HG02678 (cell line): ENCODE data around the gene CTDP1.

Experiments used
- ATAC-seq: cut with Tn5 transposase; IDR thresholded peaks from one replicate; pipeline ENCODE4 v1.9.1; 2021; ENCODE audit warnings: mild to moderate bottlenecking, moderate library complexity; ENCODE audit not compliant: unreplicated experiment

CTDP1 gene

DNA sequence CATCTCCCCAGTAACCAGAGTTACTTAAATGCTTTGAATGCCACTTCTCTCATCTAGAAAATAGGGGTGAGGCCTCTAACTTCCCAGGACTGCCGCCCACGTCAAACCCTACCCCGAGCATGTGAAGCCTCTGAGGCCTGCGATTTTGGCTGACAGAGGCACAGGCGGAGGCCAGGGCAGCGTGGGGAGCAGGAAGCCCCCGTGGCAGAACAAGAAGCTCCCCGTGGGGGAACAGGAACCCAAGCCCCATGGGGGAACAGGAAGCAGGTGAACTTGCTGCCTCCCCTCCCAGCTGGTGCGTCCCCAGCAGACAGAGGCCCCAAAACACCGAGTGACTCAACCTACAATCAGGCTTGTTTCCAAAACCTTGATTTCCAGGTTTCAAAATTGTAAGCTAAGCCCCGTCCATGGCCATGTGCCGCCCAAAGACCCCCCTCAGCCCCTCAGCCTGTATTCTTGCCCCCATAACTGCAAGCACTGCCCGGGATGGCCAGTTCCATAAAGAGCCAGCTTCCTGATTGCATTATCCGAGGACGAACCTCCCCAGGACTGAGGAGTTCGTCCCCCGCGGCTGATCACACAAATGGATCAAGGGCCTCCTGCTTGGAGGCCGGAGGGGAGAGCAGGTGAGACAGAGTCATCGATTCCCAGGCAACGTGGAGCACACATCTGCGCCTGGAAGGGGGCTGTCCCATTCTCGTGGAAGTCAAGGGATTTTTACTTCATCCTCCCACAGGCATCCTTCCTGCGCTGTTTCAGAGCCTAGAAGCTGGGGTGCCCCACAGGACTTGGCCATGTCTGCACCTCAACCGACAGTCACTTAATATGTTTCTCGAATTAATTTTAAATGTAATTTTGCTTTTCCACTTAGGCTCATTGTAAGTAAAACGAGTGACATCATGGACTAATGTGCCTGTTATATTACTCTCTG lies 36.3 kb upstream of the CTDP1 start:
- ATAC-seq: no peak

DNA sequence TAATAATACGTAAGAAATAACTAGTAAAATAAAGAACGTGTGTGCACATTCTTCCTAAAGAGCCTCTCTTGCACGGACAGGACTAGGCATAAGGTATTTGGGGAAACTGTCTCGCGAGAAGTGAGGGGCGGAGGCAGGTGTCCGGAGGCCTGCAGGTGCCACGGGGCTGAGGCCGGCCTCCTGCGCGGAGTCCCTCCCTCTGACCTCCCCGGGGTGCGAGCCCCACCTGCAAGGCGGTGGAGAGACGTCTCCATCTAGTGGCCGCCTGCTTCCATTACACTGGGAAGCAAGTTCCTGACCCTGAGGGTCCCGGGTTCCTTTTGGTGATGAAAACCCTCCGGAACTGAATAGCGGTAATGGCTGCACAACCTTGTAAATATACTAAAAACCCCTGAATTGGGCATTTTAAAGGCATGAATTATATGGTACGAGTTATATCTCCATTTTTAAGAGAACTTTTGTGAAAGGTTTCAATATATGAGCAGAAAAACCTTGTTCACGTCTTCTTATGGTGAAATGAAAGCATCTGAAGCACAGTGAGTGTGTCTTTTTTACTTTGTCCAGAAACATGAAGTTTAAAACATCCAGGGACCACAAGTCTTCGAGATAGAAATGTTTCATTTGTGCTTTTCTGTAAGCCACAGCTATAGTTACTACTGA lies 35.5 kb upstream of the CTDP1 start:
- peak; percentile 85 for ATAC-seq

DNA sequence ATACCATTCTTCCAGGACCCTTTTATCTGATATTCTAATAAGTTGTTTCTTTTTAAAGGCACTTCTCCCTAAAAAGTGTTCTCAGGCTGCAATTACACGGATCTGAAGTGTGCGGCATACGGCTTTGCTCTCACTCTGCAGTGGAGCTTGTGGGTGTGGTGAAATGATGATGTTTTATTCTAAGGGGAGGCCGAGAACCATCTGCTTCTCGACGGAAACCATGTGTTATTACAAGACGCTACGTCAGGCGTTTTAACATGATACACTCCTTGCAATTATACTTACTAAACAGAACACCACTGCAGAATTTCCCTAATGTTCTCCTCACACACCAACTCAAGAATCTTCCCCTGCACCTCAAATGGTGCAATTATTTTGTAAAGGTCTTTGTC lies 34.9 kb upstream of the CTDP1 start:
- ATAC-seq: no peak

DNA sequence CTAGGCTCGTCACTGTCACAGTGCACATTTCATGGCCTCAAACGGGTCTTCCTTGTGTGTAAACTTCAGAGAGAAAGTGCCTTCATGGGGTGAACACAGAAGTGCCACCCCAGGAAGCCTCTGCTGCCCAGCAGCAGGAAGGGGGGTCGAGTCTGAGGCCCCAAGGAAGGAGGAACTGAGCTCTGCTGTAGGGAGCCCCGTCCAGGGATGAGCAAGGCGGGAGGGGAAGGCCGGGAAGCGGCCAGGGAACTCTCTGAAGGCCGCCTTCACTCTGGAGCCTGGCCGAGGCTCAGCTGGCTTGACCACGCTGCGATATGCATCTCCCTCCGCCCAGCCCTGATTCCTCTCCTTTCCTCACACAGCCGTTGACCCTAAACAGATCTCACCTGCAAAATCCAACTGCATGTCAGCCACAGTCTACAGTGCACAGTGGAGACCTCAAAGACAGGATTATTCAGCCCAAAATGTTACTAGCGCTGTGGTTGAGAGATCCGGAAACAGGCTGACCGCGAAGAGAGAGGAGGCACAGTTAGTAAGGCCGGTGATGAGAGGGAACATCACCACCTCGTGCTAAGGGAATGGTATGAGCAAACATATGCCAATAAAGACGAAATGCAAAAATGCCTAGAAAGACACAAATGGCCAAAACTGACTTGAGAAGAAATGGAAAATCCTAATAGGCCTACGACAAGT lies 34.2 kb upstream of the CTDP1 start:
- ATAC-seq: no peak

DNA sequence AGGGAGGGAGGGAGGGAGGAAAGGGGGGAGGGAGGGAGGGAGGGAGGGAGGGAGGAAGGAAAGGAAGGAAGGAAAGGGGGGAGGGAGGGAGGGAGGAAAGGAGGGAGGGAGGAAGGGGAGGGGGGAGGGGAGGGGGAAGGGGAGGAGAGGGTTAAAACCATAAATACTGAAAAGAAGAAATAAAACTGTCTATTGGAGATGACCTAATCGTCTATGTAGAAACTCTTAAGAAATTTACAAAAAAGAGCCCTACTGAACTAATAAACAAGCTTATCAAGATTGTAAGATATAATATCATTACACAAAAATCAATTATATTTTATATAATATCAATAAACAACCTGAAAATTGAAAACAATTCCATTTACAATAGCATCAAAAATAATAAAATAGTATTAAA lies 32.3 kb upstream of the CTDP1 start:
- no peak for ATAC-seq

DNA sequence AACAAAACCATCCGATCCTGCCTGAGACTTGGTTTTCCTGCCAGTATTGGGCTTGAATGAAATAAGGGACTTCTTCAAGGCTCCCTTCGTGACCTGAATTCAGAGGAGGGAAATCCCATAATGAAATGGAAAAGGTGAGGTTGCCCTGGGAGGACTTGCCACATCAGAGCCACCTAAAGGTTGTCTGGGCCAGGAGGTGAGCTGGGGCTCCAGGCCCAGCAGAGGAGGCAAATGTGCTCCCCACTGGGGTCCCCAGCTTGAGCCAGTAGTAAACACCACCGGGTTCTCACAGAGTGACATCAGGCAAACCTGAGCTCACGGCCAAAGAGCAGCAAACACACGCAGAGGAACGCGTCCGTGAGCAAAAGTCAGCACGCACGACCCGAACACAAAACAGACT lies 28.6 kb upstream of the CTDP1 start:
- ATAC-seq: no peak

DNA sequence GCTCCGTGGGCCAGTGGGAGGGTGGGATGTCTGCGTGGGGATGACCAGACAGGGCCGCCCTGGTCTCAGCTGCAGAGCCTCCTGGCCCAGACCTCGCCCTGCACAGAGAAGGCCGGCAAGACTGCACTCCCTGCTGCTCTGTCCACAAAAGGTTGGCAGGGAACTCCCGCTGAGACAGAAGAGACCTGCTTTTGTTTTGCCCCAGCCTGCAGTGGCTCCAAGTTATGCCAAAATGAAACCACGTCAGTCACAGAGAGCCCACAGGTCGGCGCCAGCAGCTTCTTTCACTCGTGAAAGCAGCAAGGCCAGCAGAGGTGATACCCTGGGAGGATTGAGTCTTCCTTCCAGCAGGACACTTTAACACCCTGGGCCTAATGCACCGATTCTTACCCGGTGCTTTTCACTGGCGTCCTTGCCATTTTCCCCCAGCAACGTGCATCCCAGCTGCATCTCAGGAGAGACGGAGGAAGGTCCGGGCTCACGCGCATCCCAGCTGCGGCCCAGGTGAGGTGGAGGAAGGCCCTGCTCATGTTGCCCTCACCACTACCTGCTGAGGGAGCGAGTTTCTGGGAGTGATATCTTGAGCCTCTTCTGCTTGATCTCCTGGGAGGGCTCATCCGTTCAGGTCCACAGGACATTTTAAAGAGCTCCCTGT lies 22.1 kb upstream of the CTDP1 start:
- ATAC-seq: no peak

DNA sequence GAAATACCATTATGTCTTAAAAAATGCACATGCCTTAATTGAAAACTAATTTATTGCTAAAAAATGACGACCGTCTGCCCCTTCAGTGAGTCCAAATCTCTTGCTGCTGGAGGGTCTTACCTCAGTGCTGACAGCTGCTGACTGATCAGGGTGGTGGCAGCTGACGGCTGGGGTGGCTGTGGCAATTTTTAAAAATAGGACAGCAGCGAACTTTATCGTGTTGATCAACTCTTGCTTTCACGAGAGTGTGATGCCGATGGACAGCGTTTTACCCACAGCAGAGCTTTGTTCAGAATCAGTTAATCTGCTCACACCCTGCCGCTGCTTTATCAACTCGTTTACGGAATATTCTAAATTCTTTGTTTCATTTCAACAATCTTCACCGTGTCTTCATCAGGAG lies 21.2 kb upstream of the CTDP1 start:
- ATAC-seq: no peak

DNA sequence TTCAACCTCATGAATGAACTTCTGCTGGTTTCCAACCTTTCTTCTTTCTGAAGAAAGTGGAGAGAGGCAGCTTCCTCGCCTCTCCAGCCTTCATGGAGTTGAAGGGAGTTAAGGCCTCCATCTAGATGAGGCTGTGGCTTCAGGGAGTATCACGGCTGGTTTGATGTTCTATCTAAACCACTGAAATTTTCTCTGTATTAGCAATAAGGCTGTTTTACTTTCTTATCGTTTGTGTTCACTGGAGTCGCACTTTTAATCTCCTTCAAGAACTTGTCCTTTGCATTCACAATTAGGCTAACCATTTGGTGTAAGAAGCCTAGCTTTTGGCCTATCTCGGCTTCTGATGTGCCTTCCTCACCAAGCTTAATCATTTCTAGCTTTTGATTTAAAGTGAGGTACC lies 19.9 kb upstream of the CTDP1 start:
- no peak for ATAC-seq

DNA sequence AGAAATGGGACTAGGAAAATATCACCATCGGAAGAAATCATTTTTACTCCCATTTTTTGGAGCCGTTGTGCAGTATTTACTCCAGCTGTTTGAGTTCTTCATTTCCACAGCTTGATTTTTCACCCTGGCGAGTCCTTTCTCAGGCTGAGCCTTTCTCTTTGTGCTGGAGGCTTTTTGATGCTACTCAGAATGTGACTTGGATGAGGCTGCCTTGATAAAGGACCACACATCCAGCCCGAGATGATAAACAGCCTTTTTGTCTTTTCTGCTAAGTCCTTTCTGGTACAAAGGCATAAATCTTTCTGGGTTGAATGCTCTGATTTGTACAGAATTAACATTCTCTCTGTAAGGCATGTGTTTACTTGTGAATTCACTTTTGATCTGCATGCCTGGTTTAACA lies 17.6 kb upstream of the CTDP1 start:
- no peak for ATAC-seq

DNA sequence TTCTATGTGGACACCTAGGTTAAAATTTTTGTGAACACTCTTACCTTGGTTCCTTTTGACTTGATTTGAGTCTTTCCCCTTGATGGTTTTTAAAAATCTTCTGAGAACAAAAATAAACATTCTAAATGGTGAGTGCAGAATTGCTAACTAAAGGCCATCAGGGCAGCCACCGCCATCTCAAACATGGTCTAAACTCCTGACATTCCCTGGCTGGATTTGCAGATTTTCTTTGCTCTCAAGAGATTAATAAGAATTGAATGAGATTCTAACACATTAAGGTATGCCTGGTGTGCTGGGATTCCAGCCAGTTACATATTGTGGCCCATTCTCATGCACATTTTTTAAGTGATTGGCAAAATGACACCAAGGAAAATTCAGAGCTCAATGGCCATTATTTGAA lies 17.2 kb upstream of the CTDP1 start:
- ATAC-seq: no peak

DNA sequence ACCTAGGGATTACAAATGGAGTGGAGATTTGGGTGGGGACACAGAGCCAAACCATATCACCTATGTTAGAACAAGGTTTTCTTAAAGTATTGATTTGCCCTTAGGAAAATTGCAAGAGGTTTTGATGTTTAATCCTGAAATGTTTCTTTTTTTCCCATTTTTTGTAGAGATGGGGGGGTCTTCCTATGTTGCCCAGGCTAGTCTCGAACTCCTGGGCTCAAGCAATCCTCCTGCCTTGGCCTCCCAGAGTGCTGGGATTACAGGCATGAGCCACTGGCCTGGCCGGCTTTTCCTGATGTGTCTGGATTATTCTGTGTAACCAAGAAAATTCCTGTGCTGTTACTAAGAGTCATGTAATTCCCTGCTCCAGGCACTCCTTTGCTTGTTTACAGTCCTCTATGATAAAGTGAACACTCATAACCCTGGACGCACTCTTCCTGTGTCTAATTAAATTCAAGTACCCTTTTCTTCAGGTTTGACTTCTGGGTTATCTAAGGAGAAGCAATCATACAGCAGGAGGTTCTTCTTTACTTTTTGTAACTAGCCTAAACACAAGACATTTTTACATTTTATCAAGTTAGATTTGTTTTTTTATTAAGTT lies 15.0 kb upstream of the CTDP1 start:
- no peak for ATAC-seq

DNA sequence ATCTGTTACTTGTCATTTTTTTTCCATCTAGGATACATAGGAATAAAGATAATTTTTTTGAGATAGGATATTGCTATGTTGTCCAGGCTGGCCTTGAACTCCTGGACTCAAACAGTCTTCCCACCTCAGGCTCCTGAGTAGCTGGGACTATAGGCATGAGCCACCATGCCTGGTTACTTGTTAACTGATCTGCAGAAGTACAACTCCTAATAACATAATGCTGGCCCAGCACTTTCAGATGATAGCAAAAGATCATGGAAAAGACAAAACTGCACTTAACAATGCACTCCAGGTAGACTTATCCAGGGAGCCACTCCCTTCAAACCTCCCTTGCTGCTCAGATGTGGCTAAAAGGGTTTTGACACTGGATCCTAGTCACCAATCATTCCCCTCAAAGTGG lies 11.4 kb upstream of the CTDP1 start:
- ATAC-seq: no peak

DNA sequence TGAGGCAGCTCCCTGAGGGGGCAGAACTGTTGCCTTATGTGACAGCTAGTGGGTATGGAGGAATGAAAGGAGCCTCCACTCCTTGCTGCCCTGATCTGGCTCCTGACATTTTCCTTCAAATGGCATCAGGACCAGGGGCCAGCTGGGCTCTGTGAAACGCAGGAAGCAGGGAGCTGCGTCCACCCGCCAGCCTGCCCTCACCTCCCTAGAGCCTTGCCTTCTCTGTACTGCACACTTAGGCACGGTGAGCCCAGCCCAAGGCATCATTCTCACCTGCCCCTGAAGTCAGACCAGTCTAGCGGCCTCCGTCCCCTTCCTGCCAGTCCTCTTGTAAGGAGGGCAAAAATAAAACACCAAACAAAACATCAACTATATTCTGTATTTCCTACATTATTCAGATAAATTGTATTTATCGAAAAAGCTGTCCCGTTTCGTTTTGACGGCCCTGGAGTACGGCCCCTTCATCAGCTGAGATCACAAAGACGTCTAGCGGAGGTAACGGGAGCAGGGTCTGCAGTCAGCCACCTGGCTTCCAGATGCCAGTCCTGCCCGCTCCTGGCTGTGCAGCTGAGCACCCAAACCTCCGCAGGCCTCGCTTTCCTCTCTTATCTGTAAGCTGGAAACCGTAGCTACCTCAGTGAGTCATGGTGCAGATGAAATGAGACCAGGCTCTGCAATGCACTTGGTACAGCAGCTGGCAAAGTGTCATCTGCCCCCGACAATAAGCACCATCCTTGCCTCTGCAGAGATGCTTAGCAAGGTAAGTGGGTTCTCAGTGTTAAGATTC lies 6.9 kb upstream of the CTDP1 start:
- no peak for ATAC-seq

DNA sequence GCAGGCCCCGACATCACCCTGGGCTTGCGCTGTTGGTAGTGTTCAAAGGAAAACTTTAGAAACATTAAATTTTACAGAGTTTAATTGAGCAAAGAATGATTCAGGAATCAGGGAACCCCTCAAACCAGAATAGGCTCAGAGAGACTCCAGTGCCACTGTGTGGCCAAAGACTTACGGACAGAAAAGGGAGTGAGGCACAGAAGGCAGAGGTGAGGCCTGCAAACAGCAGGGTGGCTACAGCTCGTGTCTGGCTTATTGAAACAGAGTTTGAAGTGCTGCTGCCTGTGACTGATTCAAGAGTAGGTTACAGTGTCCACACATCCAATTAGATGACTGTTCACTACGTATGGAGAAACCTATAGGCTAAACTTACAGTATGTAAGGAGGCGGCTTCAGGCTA lies 2.4 kb upstream of the CTDP1 start:
- ATAC-seq: no peak

DNA sequence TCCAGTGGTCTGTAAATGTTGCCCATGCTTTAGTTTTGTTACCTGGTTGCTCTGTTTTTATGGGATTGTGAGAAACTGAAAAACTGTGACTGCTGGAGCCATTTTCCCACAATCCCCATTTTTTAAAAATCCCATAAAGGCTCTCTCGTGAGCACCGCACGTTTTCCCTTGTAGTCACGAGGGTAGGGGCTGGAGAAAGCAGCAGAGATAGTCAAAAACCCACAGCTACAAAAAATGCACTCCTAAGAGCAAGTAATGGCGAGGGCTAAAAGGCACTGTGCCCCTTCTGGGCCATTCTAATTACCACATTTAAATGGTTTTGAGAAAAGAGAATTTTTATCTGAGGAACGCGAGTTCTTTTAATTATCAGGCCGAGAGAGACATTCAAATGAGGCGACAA lies 1.8 kb upstream of the CTDP1 start:
- no peak for ATAC-seq

DNA sequence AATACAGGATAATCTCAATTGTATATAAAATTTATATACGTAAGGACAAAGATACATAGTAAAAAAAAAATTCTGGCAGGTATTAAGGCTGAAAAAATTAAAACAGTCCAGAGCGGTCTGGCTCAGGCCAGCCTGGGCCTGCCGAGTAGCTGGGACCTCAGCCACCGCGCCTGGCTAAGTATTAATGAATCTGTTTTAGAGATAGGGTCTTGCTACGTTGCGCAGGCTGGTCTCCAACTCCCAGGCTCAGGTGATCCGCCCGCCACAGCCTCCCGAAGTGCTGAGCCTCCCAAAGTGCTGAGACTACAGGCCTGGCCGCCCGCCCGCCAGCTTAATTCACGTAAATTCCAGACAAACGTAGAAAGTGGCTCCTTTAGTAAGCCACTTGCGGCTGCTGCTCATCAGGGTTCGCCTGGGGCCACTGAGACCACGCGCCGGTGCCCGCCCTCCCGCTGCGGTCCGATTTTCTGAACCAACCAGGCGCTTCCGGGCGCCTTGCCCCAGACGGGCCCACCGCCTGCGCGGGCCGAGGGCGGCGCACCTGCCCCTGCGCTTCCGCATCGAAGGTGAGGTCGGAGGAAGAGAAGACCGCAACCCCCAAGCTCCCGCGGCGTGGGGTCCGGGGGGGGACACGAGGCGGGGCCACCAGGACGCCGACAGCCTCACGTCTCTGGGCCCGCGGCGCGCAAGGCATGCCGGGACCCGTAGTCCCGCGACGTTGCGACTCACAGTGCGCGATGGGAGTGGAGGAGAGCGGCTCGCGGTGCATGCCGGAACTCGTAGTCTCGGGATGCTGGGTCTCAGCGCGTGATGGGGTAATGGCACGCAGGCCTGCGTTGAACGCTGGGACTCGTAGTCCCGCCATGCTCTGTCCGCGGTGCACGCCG lies 695 bp upstream of the CTDP1 start:
- peak; percentile 92 for ATAC-seq

DNA sequence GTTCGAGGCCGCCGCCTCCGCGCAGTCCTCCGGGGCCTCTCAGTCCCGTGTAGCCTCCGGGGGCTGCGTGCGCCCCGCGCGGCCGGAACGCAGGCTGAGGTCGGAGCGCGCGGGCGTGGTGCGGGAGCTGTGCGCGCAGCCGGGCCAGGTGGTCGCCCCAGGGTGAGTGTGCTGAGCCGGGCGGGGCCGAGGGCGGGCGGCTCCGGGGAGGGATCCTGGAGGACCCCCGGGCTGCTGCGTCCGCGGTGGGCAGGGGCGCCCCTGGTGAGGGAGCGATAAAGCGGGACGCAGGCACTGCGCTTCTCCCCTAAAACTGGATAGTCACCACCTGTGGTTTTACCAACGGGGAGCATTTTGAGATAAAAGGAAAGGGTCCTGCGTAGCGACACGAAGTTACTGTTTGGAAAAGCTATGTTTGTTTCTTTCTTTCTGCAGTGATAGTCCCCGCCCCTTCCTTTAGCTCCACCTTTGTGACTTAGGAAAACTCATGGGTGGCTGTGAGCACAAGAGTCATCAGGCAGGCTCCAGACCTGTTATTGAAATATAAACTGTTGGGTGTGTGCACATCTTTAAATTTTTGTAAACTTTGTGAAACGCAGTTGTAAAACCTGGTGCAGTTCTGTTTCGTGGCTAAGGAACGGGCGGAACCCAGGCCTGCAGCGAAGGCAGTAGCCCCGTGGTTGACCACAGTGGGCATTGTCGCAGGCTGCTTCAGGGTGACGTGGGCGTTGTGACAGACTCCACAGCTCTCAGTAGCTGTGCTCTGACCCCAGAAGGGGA lies 687 bp downstream of the CTDP1 start:
- ATAC-seq: no peak
